MM.1S (cell line): ENCODE measurements around the gene HDGF.

ENCODE experiments used
- EZH2phosphoT487 ChIP-seq: fragments of 300-600 bp; sonication (generic); IDR thresholded peaks from 2 replicates; pipeline ENCODE4 v1.6.1; 2018; ENCODE audit warnings: antibody characterized with exemption, low read length
- TF ChIP-seq, protein P1 (sequence below): fragments of 300-600 bp; sonication (generic); IDR thresholded peaks from 2 replicates; pipeline ENCODE4 v1.5.1; 2016; ENCODE audit warnings: antibody characterized with exemption, low read length, mixed read lengths

DNA sequence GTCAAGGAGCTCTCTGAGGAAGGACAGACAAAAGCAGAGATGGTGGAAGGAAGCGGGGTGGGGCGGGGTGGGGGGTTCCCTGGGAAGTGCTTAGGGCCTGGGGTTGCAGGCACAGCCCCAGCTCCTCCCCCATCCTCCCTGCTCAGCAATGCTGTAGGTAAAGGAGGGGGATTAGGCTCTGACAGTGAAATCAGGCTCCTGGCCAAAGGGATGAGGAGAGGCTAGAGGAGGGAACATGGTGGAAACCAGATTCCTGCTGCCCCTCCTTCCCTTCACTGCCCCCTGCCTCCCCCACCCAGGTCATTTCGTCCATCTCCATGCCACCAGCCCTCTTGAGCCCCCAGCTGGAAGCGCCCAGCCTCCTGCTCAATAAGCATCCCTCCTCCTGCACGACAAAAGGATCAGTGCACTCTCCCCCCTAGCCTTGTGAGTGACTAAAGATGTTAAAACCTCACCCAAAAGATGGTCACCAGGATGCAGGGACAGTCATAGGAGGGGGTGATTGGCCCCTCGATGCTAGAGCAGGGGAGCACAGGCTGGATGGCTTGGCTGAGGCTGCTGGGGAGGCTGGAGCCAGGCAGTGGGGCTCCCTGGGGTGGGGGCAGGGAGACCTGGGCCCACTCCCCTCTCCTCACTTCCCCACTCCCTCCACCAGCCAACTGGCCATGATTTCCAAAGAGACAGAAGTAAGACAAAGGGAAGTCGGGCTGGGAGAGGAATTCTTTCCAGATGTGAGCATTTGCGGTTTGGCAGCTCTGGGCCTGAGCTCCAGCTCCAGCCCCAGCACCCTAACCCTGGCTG lies 43.9 kb downstream of the HDGF start:
- TF ChIP-seq EZH2phosphoT487 = no peak
- TF ChIP-seq, protein P1, sequence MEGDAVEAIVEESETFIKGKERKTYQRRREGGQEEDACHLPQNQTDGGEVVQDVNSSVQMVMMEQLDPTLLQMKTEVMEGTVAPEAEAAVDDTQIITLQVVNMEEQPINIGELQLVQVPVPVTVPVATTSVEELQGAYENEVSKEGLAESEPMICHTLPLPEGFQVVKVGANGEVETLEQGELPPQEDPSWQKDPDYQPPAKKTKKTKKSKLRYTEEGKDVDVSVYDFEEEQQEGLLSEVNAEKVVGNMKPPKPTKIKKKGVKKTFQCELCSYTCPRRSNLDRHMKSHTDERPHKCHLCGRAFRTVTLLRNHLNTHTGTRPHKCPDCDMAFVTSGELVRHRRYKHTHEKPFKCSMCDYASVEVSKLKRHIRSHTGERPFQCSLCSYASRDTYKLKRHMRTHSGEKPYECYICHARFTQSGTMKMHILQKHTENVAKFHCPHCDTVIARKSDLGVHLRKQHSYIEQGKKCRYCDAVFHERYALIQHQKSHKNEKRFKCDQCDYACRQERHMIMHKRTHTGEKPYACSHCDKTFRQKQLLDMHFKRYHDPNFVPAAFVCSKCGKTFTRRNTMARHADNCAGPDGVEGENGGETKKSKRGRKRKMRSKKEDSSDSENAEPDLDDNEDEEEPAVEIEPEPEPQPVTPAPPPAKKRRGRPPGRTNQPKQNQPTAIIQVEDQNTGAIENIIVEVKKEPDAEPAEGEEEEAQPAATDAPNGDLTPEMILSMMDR = no peak
